HuH-7 (cell line): Measurements from ENCODE around the gene METTL26.
A peak's percentile ranks its signal among the peaks of the same experiment; 100 is the strongest.

Source experiments
- DNase-seq: peaks from one replicate; pipeline ENCODE4 v3.0.0; 2011; ENCODE audit warnings: low spot score

METTL26 gene

GRCh38 chr16:595094-595528, 41.0 kb downstream of the METTL26 start:
- DNase-seq = no peak

- DNase-seq = no peak
Observed at GRCh38 chr16:593807-594206, 42.3 kb downstream of the METTL26 start.

- DNase-seq = no peak
Observed at GRCh38 chr16:593406-593805, 42.7 kb downstream of the METTL26 start.

GRCh38 chr16:592518-593306, 43.4 kb downstream of the METTL26 start:
- no peak for DNase-seq

- no peak for DNase-seq
Observed at GRCh38 chr16:591892-592517, 44.1 kb downstream of the METTL26 start.

- no peak for DNase-seq
Observed at GRCh38 chr16:591231-591630, 44.9 kb downstream of the METTL26 start.

- no peak for DNase-seq
Observed at GRCh38 chr16:590815-591200, 45.3 kb downstream of the METTL26 start.

- no peak for DNase-seq
Observed at GRCh38 chr16:590188-590814, 45.8 kb downstream of the METTL26 start.

GRCh38 chr16:589658-590187, 46.4 kb downstream of the METTL26 start, which contains the start of gene RAB40C:
Gene RAB40C (plus strand): TSS chr16:590066. CDS start chr16:590292, 226 bp downstream.
- DNase-seq = peak; percentile 92

GRCh38 chr16:588889-589657, 47.0 kb downstream of the METTL26 start:
- peak; percentile 79 for DNase-seq

- no peak for DNase-seq
Observed at GRCh38 chr16:588639-588888, 47.5 kb downstream of the METTL26 start.

- no peak for DNase-seq
Observed at GRCh38 chr16:586645-587590, 49.2 kb downstream of the METTL26 start.

- no peak for DNase-seq
Observed at GRCh38 chr16:586047-586644, 50.0 kb downstream of the METTL26 start.

- DNase-seq = no peak
Observed at GRCh38 chr16:585351-585750, 50.8 kb downstream of the METTL26 start.
